ENCODE data around the gene FBLN2. TPM values are rescaled to one million over a fixed set of nuclear protein-coding genes. Genes with fewer than 3 reads are reported as not detected.

Gene FBLN2
- total and polyA plus RNA-seq, 10 of the 15 experiments (the other 5 are each of a cell fraction or from before 2014, with no cell fraction given), result 0.03 to 0.41 (median 0.12) TPM; not detected in 2

- TF ChIP-seq MYB (IDR thresholded peaks at IDR 0.05; ENCODE audit: borderline replicate concordance, low read depth, low read length) (no peak), KLF5 (IDR thresholded peaks at IDR 0.05; ENCODE audit: partially characterized antibody) (no peak), TBL1XR1 (IDR thresholded peaks at IDR 0.05; ENCODE audit: low read depth, low read length) (no peak), ZZZ3 (IDR thresholded peaks at IDR 0.05; ENCODE audit: control insufficient read depth, insufficient read length, low read depth) (no peak)
These were observed 116.8 kb downstream of the FBLN2 start (continued) for GRCh38 chr3:13665582-13666226.

- H3K9ac ChIP-seq (ENCODE audit: control insufficient read depth, insufficient read depth, low read length), result no peak overlapping the region
- no peak overlapping the region for H3K4me3 ChIP-seq
- no TSS peak for BruUV-seq (replicated peaks)
- no peak for DNase-seq (ENCODE audit: low read depth, low spot score)
- no peaks in the 10 kb centered on the region for H3K27me3 ChIP-seq (replicated peaks in 1 of 2; ENCODE audit: control insufficient read depth in 2 of 2, insufficient read depth in 2 of 2, low read length in 1 of 2)
- in situ Hi-C loops (cut with MboI), result no loop called here
- H3K79me2 ChIP-seq (ENCODE audit: control insufficient read depth, insufficient read depth, low read length), result no peaks in the 10 kb centered on the region
- ChIA-PET RAD21 (ENCODE audit: unreplicated experiment) (no interaction called here), SMC1A (ENCODE audit: uncharacterized antibody, unreplicated experiment) (no interaction called here), POLR2A (no interaction called here), CTCF (interaction anchor here (1.0 kb wide), 1 partner anchor 219 kb away, joined by 4 read pairs; no protein-coding TSS in a partner anchor)
- H3K36me3 ChIP-seq (ENCODE audit: control insufficient read depth in 2 of 2, insufficient read depth in 2 of 2, low read length in 1 of 2), result no peaks in the 10 kb centered on the region
- TF ChIP-seq RELA (IDR thresholded peaks at IDR 0.05; ENCODE audit: borderline replicate concordance, partially characterized antibody) (no peak), FOXM1 (IDR thresholded peaks at IDR 0.05; ENCODE audit: low read depth, low read length) (no peak), BCL11A (IDR thresholded peaks at IDR 0.05; ENCODE audit: low read depth, low read length) (no peak), NKRF (conservative IDR thresholded peaks at IDR 0.05) (no peak), STAT3 (IDR thresholded peaks at IDR 0.05; ENCODE audit: low read depth, low read length) (no peak), CBX3 (IDR thresholded peaks at IDR 0.05; ENCODE audit: borderline replicate concordance, low read depth) (no peak), SUZ12 (IDR thresholded peaks at IDR 0.05; ENCODE audit: unreplicated experiment) (no peak), FOS (IDR thresholded peaks at IDR 0.05; ENCODE audit: borderline replicate concordance, extremely low read depth, insufficient read length) (no peak), MEF2B (IDR thresholded peaks at IDR 0.05; ENCODE audit: partially characterized antibody, poor library complexity, severe bottlenecking) (no peak)
- no peaks in the 10 kb centered on the region for H3K4me1 ChIP-seq (ENCODE audit: control insufficient read depth, insufficient read depth, low read length)
- H4K20me1 ChIP-seq (ENCODE audit: control insufficient read depth, insufficient read depth), result no peaks in the 10 kb centered on the region
- no peak overlapping the region for H3K4me2 ChIP-seq (ENCODE audit: control insufficient read depth, insufficient read depth)
- 10% methylated on average over 4 of the region's 4 CpGs for WGBS (ENCODE audit: insufficient coverage, insufficient replicate concordance, low lambda C conversion rate, missing lambda C conversion rate)
- no peaks in the 10 kb centered on the region for H3K9me3 ChIP-seq (replicated peaks; ENCODE audit: control insufficient read depth, insufficient read depth, low read length)
- H3K27ac ChIP-seq (ENCODE audit: control insufficient read depth, insufficient read depth), result no peak overlapping the region
- ATAC-seq, result no peak
- FAIRE-seq, result no peak
- H2AFZ ChIP-seq (ENCODE audit: control insufficient read depth, low read depth, low read length), result no peak overlapping the region
- intact Hi-C loops (cut with micrococcal nuclease; ENCODE audit: unreplicated experiment), result no loop called here
These were observed 117.3 kb downstream of the FBLN2 start for GRCh38 chr3:13666227-13666619.

Measured in GM12878 (cell line).